Smooth muscle cell of trachea (primary cell): ENCODE measurements around the gene SLC10A7. TPM values are rescaled to one million over a fixed set of nuclear protein-coding genes. Genes with fewer than 3 reads are reported as not detected.

ENCODE experiments used
- total RNA-seq: library from RNA; depleted of rRNA; stranded (reverse); fragments of >200 nt; gene quantifications from 2 replicates; pipeline ENCODE4 v1.2.1, GENCODE V29; 2014

SLC10A7 gene, protein sequence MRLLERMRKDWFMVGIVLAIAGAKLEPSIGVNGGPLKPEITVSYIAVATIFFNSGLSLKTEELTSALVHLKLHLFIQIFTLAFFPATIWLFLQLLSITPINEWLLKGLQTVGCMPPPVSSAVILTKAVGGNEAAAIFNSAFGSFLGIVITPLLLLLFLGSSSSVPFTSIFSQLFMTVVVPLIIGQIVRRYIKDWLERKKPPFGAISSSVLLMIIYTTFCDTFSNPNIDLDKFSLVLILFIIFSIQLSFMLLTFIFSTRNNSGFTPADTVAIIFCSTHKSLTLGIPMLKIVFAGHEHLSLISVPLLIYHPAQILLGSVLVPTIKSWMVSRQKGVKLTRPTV
- total RNA-seq: 7.6 and 11.2 TPM in 2 replicates

DNA sequence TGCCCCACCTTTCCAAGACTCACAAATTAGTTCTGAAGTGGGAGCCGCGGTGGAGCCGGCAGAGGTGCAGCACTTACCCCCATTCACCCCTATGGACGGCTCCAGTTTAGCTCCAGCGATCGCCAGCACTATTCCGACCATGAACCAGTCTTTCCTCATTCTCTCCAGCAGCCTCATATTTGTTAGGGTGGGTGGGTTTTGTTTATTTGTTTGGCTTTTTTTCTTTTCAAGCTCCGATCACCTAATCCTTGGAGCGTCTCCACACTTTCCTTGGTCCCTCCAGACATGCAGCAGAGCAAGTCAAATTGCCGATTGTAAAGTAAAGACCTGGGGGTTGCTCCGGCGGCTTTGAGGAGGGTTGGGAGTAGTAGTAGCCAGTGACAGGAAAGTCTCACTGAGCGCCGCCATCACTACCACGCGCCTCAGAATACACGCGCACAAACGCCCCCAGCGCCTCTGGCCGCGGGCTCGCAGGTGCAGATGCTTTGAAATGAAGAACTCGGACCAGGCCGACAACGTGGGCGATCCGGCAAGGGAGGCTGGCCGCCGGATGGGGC lies at the start of gene SLC10A7:
TSS of gene SLC10A7 (minus strand) at position 400 of the 557 bp plus-strand sequence. CDS start at position 177, 223 bp downstream.

DNA sequence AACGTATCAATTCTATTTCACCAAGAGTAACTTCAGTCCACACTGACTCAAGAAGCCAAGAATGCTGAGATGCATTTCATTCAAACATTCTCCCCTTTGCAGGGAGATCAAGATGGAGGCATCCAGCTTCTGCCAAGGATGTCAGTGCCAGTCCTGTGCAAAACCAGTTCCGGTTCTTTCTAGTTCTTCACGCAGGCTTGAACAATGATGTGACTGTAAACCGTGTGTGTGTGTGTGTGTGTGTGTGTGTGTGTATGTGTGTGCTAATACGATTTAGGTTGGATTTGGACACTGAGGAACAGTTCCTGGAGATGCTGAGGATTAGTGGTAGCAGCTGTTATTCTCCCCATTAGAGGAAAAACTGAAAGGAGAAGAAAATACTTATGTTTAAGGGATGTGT lies 307.5 kb downstream of the SLC10A7 start, which contains the start of gene REELD1:
TSS of gene REELD1 (plus strand) at position 301 of the 400 bp plus-strand sequence. CDS start 2,415 bp downstream, outside the sequence.

Other genes starting within 250 kb of the SLC10A7 start
- not detected in 2 replicates for gene POU4F2, start 117.0 kb upstream of the SLC10A7 start, total RNA-seq